Smooth muscle cell (in vitro differentiated cells): ENCODE measurements around the gene TAF4. TPM values are rescaled to one million over a fixed set of nuclear protein-coding genes. Genes with fewer than 3 reads are reported as not detected.
A peak's percentile ranks its signal among the peaks of the same experiment; 100 is the strongest.

ENCODE experiments used
- DNase-seq: peaks from one replicate; lab custom pipeline; 2025; ENCODE audit not compliant: unreplicated experiment; lab: John Stamatoyannopoulos, UW
- H2AFZ ChIP-seq: fragments of 200-600 bp; sonication (generic); 2 replicates; pipeline ENCODE4 v1.6.0; 2016; ENCODE audit warnings: antibody characterized with exemption, low read depth, mild to moderate bottlenecking
- H3F3A ChIP-seq: fragments of 200-600 bp; sonication (generic); 2 replicates; pipeline ENCODE4 v1.6.0; 2017; ENCODE audit warnings: antibody characterized with exemption, low read depth
- H3K27ac ChIP-seq: fragments of 200-600 bp; sonication (generic); 2 replicates; pipeline ENCODE4 v1.5.1; 2016; ENCODE audit warnings: low read depth, mild to moderate bottlenecking
- H3K27me3 ChIP-seq: fragments of 200-600 bp; sonication (generic); 2 replicates; pipeline ENCODE4 v1.6.1; 2016; ENCODE audit warnings: low read depth, mild to moderate bottlenecking
- H3K36me3 ChIP-seq: fragments of 200-600 bp; sonication (generic); 2 replicates; pipeline ENCODE4 v1.5.1; 2016; ENCODE audit warnings: low read depth
- H3K4me1 ChIP-seq: fragments of 200-600 bp; sonication (generic); 2 replicates; pipeline ENCODE4 v1.5.1; 2016; ENCODE audit warnings: low read depth
- H3K4me2 ChIP-seq: fragments of 200-600 bp; sonication (generic); 2 replicates; pipeline ENCODE4 v1.6.0; 2016; ENCODE audit warnings: mild to moderate bottlenecking
- H3K4me3 ChIP-seq: fragments of 200-600 bp; sonication (generic); 2 replicates; pipeline ENCODE4 v1.5.1; 2016; ENCODE audit warnings: mild to moderate bottlenecking
- H3K79me2 ChIP-seq: fragments of 200-600 bp; sonication (generic); 2 replicates; pipeline ENCODE4 v1.6.0; 2016; ENCODE audit warnings: low read depth, mild to moderate bottlenecking
- H3K9ac ChIP-seq: fragments of 200-600 bp; sonication (generic); 2 replicates; pipeline ENCODE4 v1.6.0; 2016; ENCODE audit warnings: low read depth
- H3K9me3 ChIP-seq: fragments of 200-600 bp; sonication (generic); replicated peaks from 2 replicates; pipeline ENCODE4 v1.5.1; 2016; ENCODE audit warnings: low read depth
- H4K20me1 ChIP-seq: fragments of 200-600 bp; sonication (generic); 2 replicates; pipeline ENCODE4 v1.6.0; 2016; ENCODE audit warnings: low read depth
- WGBS: methylation state at CpG from one replicate; pipeline ENCODE4 v1.1.7; 2016; ENCODE audit warnings: low lambda C conversion rate; 5-methylcytosine and 5-hydroxymethylcytosine counted together
- polyA plus RNA-seq: library from polyadenylated mRNA; unstranded; fragments of >200 nt; fragmentation: Nextera tagmentation; extraction: Ambion mirVana; gene quantifications from 2 replicates; pipeline ENCODE4 v1.2.1, GENCODE V29; 2016
- total RNA-seq: library from RNA; depleted of rRNA; stranded (reverse); fragments of >200 nt; gene quantifications from 2 replicates; pipeline ENCODE4 v1.2.3, GENCODE V29; 2014
- TF ChIP-seq, protein P1 (sequence below): fragments of 200-600 bp; sonication (generic); IDR thresholded peaks from 2 replicates; pipeline ENCODE4 v1.5.1; 2017; ENCODE audit warnings: borderline replicate concordance, mild to moderate bottlenecking, antibody characterized with exemption; ENCODE audit not compliant: insufficient read depth, poor library complexity, severe bottlenecking

Gene TAF4
- total and polyA plus RNA-seq, 2 experiments from 2014 or later = 0.67 to 8.5 TPM

DNA sequence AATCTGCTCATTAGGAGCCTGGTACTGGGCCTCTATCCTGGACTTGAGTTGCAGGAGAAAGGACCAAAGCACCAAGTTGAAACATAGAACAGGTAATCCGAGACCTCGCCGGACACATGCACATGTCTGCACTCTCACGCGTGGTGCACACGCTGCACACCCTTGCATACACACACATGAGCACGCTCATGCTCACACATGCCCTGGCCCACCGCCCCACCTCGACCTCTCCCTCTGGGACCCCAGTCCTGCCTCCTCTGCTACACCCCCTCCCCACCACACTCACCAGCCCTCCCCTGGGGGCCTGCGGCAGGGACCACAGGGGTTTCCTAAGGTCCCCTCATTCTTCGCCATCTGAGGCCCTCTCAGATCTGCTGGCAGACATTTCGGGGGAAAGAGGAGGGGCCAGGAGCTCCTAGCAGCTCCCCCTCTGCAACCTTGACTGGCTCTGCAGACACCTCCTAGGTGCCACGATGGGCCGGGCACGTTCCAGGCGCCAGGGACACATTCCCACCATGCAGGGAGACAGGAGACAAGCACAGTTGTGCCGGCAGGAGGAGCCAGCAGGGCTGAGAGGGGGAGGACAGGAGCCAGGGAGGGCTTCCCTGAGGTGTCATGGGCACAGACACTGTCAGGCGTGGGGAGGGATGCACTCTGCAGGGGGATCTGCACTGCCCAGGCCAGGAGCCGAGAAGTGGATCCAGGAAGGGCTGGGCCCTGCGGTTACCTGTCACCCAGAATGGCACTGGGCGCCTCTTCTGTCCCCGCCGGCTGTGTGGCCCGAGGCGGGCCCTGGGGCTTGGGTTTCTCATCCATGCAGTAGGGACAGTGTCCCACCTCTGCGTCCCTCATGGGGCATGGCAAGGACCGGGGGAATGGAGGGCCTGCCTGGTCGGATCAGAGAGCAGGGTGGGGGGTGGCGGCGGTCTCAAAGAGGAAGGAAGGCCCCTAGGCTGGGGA is 31.0 kb upstream of the TAF4 start:
- Histone ChIP-seq H3K4me3 (no peak overlapping the region), H3K36me3 (no peaks in the 10 kb centered on the region), H3K4me2 (no peak overlapping the region), H4K20me1 (no peaks in the 10 kb centered on the region), H3K27ac (no peak overlapping the region), H3K79me2 (no peaks in the 10 kb centered on the region), H3F3A (no peaks in the 10 kb centered on the region), H2AFZ (no peak overlapping the region), H3K9me3 (no peaks in the 10 kb centered on the region), H3K4me1 (no peaks in the 10 kb centered on the region), H3K27me3 (no peaks in the 10 kb centered on the region), H3K9ac (no peak overlapping the region)
- no peak for DNase-seq
- TF ChIP-seq, protein P1, sequence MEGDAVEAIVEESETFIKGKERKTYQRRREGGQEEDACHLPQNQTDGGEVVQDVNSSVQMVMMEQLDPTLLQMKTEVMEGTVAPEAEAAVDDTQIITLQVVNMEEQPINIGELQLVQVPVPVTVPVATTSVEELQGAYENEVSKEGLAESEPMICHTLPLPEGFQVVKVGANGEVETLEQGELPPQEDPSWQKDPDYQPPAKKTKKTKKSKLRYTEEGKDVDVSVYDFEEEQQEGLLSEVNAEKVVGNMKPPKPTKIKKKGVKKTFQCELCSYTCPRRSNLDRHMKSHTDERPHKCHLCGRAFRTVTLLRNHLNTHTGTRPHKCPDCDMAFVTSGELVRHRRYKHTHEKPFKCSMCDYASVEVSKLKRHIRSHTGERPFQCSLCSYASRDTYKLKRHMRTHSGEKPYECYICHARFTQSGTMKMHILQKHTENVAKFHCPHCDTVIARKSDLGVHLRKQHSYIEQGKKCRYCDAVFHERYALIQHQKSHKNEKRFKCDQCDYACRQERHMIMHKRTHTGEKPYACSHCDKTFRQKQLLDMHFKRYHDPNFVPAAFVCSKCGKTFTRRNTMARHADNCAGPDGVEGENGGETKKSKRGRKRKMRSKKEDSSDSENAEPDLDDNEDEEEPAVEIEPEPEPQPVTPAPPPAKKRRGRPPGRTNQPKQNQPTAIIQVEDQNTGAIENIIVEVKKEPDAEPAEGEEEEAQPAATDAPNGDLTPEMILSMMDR = no peak
- WGBS = 94% methylated on average over 29 of the region's 30 CpGs

DNA sequence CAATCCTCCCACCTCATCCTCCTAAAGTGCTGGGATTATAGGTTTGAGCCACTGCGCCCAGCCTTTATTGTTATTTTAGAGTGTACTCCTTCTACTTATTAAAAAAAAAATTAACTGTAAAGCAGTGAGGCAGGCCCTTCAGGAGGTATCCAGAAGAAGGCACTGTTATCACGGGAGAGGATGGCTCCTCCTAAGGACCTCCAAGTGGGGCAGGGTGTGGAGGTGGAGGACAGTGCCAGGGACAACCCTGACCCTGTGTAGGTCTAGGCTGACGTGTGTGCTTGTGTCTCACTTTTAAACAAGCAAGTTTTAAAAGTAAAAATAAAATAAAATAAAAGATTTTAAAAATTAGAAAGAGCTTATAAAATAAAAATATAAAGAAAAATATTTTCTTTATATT is 23.7 kb upstream of the TAF4 start:
- Histone ChIP-seq H4K20me1 (no peaks in the 10 kb centered on the region), H3K9me3 (no peaks in the 10 kb centered on the region), H3K4me1 (no peaks in the 10 kb centered on the region), H2AFZ (no peak overlapping the region), H3K27me3 (no peaks in the 10 kb centered on the region), H3K36me3 (no peaks in the 10 kb centered on the region), H3F3A (no peaks in the 10 kb centered on the region), H3K4me2 (no peak overlapping the region), H3K9ac (peak overlapping the region; percentile 64), H3K27ac (peak overlapping the region; percentile 68), H3K79me2 (no peaks in the 10 kb centered on the region), H3K4me3 (no peak overlapping the region)
- WGBS = 73% methylated on average over 3 of the region's 3 CpGs
- no peak for DNase-seq
- TF ChIP-seq, protein P1 = no peak

DNA sequence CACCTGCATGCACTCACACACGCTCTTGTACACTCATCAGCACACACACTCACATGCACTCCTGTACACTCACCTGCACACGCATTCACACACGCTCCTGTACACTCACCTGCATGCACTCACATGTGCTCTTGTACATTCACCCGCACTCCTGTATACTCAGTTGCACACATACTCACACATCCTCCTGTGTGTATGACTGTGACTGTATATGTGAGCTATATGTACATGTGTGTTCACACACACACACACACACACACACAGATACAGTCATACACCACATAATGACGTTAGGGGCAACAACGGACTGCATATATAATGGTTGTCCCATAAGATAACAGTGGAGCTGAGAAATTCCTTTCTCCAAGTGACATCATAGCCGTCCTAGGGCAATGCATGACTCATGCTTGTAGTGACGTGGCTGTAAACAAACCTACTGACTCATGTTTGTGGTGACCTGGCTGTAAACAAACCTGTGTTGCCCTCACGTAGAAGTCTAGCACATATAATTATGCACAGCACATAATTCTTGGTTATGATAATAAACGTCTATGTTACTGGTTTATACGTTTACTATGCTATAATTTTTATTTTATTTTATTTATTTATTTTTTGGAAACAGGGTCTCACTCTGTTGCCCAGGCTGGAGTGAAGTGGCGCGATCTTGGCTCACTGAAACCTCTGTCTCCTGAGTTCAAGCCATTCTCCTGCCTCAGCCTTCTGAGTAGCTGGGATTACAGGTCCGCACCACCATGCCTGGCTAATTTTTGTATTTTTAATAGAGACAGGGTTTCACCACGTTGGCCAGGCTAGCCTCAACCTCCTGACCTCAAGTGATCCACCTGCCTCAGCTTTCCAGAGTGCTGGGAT is 22.8 kb upstream of the TAF4 start:
- Histone ChIP-seq H3K79me2 (no peaks in the 10 kb centered on the region), H3K9ac (peak overlapping the region; percentile 64), H3K27ac (peak overlapping the region; percentile 68), H3K4me1 (no peaks in the 10 kb centered on the region), H4K20me1 (no peaks in the 10 kb centered on the region), H3F3A (no peaks in the 10 kb centered on the region), H3K9me3 (no peaks in the 10 kb centered on the region), H3K36me3 (no peaks in the 10 kb centered on the region), H3K27me3 (no peaks in the 10 kb centered on the region), H3K4me3 (no peak overlapping the region), H2AFZ (no peak overlapping the region), H3K4me2 (no peak overlapping the region)
- no peak for DNase-seq
- TF ChIP-seq, protein P1 = no peak
- 55% methylated on average over 15 of the region's 15 CpGs for WGBS
